Breast epithelium (tissue), 4 donors: Measurements from ENCODE around the gene BCAR1. TPM values are rescaled to one million over a fixed set of nuclear protein-coding genes. Genes with fewer than 3 reads are reported as not detected.

Experiments
- DNase-seq, 2 donors: peaks; one replicate each; pipeline ENCODE4 v3.0.0-alpha.2; 2019; ENCODE audit warnings: low spot score in 2 of 2
- H3K27ac ChIP-seq, 2 donors: fragments of 200-600 bp; sonication (generic) in 1 of 2; one replicate each; pipeline ENCODE4 v1.5.1; 2016 to 2019; ENCODE audit warnings: mild to moderate bottlenecking in 1 of 2
- H3K27me3 ChIP-seq, 2 donors: fragments of 200-600 bp; sonication (generic) in 1 of 2; one replicate each; pipeline versions ENCODE4 v1.5.1 to v1.6.0; 2017 to 2019; ENCODE audit warnings: control low read depth in 1 of 2, mild to moderate bottlenecking in 1 of 2
- H3K36me3 ChIP-seq: fragments of 200-600 bp; one replicate; pipeline ENCODE4 v1.5.1; 2019
- H3K4me1 ChIP-seq, 2 donors: fragments of 200-600 bp; sonication (generic); one replicate each; pipeline ENCODE4 v1.5.1; 2016 to 2019; ENCODE audit warnings: control low read depth in 1 of 2
- H3K4me3 ChIP-seq, 3 donors: fragments of 200-600 bp; sonication (generic); 1 replicate in 2 of 3; 2 replicates in 1 of 3; pipeline ENCODE4 v1.5.1; 2016 to 2019; ENCODE audit warnings: mild to moderate bottlenecking in 3 of 3, moderate library complexity in 2 of 3
- H3K9me3 ChIP-seq, 2 donors: fragments of 200-600 bp; sonication (generic) in 1 of 2; one replicate each; pipeline ENCODE4 v1.5.1; 2016 to 2019; ENCODE audit warnings: control low read depth in 1 of 2
- CTCF ChIP-seq, 3 donors: fragments of 450-650 bp; IDR thresholded peaks; one replicate each; pipeline ENCODE4 v1.5.1; 2016 to 2017; ENCODE audit warnings: antibody characterized with exemption in 3 of 3, mild to moderate bottlenecking in 3 of 3, moderate library complexity in 3 of 3
- POLR2A ChIP-seq: fragments of 450-650 bp; IDR thresholded peaks from one replicate; pipeline ENCODE4 v1.6.1; 2016; ENCODE audit warnings: antibody characterized with exemption, mild to moderate bottlenecking, moderate library complexity
- POLR2AphosphoS5 ChIP-seq, 3 donors: sonication (generic); formaldehyde crosslinking; IDR thresholded peaks; one replicate each; pipeline ENCODE4 v1.6.1; 2017; ENCODE audit warnings: antibody characterized with exemption in 3 of 3
- intact Hi-C: fragments of 100-400 bp; cut with DNase I; formaldehyde crosslinking; loops from one replicate; pipeline ENCODE4 v1.15.1; 2023; ENCODE audit warnings: low total_unique reads
- total RNA-seq, 3 donors: library from RNA; depleted of rRNA; stranded (reverse); fragments of >200 nt; gene quantifications; one replicate each; pipeline ENCODE4 v1.1.0, GENCODE V29; 2016

Gene BCAR1
- total RNA-seq, 3 donors from 2014 or later: 13.6 to 38.7 (median 32.9) TPM

- intact Hi-C loops: no loop called here
- TF ChIP-seq CTCF (IDR thresholded peaks at IDR 0.05) (peak in 2 of 3 donors; percentile 19 to 22), POLR2A (no peak)
Measured at GRCh38 chr16:75238853-75239541, 12.4 kb downstream of the BCAR1 start.

DNA sequence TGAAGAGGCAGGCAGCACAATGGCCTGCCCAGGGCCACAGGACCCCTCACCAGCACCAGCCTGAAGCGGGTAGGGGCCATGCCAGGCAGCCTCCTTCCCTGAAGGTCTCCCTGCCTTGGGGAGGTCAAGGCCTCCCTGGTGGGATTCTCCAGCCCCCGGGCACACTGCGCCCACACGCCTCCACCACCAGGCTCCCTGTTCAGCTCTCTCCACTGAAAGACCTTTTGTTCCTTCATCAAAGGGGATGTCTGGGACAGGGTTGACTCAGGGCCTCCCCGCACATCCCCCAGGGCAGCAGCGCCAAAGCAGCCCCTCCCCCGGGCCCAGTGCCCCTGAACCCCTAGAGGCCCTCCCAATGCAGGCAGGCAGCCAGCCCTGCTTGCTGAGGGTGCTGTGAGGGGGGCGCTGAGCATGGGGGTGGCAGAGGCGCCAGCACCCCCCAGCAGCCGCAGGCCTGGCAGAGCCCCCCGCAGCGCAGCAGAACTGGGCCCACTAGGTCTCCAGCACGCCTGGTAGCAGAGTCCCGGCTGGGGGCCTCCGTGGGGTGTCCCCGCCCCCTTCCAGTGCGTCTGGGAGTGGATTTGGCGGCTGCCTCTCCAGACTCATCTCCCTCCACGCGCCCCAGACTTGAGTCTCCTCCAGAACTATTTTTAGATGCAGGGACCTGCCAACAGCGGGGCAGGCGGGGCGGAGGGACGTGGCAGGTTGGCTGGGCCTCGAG lies 13.1 kb downstream of the BCAR1 start:
- DNase-seq: peak in 1 of 2 donors; percentile 57
- TF ChIP-seq CTCF (IDR thresholded peaks at IDR 0.05) (no peak), POLR2AphosphoS5 (IDR thresholded peaks at IDR 0.05) (no peak), POLR2A (no peak)
- no peaks in the 10 kb centered on the region for H3K27me3 ChIP-seq
- H3K9me3 ChIP-seq: no peaks in the 10 kb centered on the region
- H3K4me1 ChIP-seq: peaks cover 18 to 20% of the 10 kb centered on the region in 2 donors
- H3K4me3 ChIP-seq: peak overlapping the region in 1 of 3 donors; percentile 34
- peaks cover 7% of the 10 kb centered on the region for H3K36me3 ChIP-seq
- H3K27ac ChIP-seq: peak overlapping the region; percentile 76 to 82
- intact Hi-C loops: no loop called here

More at GRCh38 chr16:75238853-75239541, 12.4 kb downstream of the BCAR1 start:
- H3K4me1 ChIP-seq: peaks cover 23 to 24% of the 10 kb centered on the region in 2 donors
- peak overlapping the region; percentile 76 to 82 for H3K27ac ChIP-seq
- H3K36me3 ChIP-seq: peaks cover 7% of the 10 kb centered on the region
- no peak for DNase-seq
- no peaks in the 10 kb centered on the region for H3K27me3 ChIP-seq
- H3K4me3 ChIP-seq: peak overlapping the region in 1 of 3 donors; percentile 34
- no peaks in the 10 kb centered on the region for H3K9me3 ChIP-seq

- H3K36me3 ChIP-seq: peaks cover 7% of the 10 kb centered on the region
- H3K27ac ChIP-seq: peak overlapping the region; percentile 76 to 82
- intact Hi-C loops: no loop called here
- no peak for TF ChIP-seq POLR2A
- no peak for TF ChIP-seq POLR2AphosphoS5 (IDR thresholded peaks at IDR 0.05)
- TF ChIP-seq CTCF (IDR thresholded peaks at IDR 0.05): no peak
- no peaks in the 10 kb centered on the region for H3K27me3 ChIP-seq
- no peak overlapping the region for H3K4me3 ChIP-seq
- DNase-seq: no peak
- H3K4me1 ChIP-seq: peaks cover 18 to 20% of the 10 kb centered on the region in 2 donors
- no peaks in the 10 kb centered on the region for H3K9me3 ChIP-seq
Measured at GRCh38 chr16:75237398-75238131, 13.9 kb downstream of the BCAR1 start.

DNA sequence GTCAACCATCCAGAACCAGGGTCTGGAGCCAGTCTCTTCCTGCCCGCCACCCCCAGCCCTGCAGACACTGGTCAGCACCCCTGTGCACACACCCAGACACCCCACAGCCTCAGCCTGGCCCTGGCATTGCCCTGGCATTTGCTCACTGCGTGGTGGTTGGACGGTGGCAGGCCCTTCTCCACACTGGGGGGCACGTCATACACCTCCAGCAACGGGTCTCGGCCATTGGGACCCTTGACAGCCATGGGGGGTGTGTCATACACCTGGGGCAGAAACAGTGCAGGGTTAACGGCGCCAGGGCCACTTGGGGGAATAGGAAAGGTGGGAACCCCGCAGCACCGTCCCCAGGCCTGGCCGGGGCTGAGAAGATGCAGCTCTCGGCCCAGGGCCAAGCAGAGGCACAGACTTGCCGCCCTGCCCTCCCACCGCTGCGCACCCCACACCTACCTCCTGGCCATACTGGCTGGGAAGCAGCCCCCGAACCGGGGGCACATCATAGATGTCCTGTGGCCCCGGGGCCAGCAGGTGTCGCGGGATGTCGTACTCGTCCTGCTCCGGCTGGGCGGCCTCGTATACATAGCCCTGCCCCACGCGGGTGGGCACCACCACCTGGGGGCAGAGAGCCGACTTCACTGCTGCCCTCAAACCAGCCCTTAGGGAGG lies 14.6 kb downstream of the BCAR1 start:
- intact Hi-C loops: no loop called here
- TF ChIP-seq CTCF (IDR thresholded peaks at IDR 0.05) (no peak), POLR2AphosphoS5 (IDR thresholded peaks at IDR 0.05) (no peak), POLR2A (no peak)
- no peak for DNase-seq
- Histone ChIP-seq H3K27me3 (no peaks in the 10 kb centered on the region), H3K36me3 (peaks cover 7% of the 10 kb centered on the region), H3K4me3 (no peak overlapping the region), H3K9me3 (no peaks in the 10 kb centered on the region), H3K4me1 (peaks cover 18 to 20% of the 10 kb centered on the region in 2 donors), H3K27ac (peak overlapping the region in 1 of 2 donors; percentile 38)
